HG03439 (cell line): ENCODE data around the gene GALNTL6.

Experiments used
- ATAC-seq: cut with Tn5 transposase; IDR thresholded peaks from one replicate; pipeline ENCODE4 v1.9.1; 2021; ENCODE audit warnings: mild to moderate bottlenecking, moderate library complexity; ENCODE audit not compliant: unreplicated experiment

The GALNTL6 gene

DNA sequence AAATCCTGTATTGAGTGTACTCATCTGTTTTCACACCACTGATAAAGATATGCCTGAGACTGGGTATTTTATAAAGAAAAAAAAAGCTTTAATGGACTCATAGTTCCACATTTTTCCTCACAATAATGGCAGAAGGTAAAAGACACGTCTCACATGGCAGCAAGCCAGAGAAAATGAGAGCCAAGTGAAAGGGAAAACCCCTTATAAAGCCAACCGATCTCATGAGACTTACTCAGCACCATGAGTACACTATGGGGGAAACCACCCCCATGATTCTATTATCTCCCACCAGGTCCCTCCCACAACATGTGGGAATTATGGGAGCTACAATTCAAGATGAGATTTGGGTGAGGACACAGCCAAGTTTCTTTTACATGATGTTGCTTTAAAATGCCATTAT is 171.9 kb downstream of the GALNTL6 start:
- ATAC-seq = no peak

DNA sequence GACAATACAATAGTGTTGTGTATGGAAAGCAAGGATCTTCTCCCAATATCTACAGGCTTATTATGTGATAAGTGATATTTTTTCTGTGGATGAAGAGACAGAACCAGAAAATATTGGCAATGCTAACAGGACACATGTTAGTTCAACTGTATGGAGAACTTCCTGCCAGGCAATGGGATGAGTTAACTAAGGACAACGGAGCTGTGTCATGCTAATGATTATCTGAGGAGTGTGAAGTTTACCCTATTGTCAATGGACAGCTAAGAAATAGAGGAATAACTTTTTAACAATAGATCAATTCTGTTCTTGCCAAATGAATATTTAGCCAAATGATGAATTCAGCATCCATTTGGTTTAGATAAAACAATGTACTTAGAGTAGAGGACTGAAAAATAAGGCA is 180.0 kb downstream of the GALNTL6 start:
- ATAC-seq = no peak

DNA sequence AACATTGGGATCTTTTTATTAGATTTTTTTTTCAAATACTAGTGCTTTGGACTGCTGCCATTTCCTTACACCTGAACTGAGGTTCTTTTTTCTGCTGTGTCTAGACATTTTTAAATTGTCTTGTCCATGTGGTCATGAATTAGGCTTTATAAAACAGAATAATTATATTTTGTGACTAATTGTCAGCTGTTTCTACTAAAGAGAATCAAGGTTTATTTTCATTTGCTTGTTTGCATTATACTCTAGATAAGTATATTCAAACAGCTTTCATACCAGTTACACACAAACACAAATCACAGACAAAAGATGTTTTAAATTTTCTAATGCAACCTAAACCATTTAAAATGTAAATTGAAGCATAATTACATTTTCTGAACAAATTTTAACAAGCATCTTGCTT is 194.7 kb downstream of the GALNTL6 start:
- no peak for ATAC-seq

DNA sequence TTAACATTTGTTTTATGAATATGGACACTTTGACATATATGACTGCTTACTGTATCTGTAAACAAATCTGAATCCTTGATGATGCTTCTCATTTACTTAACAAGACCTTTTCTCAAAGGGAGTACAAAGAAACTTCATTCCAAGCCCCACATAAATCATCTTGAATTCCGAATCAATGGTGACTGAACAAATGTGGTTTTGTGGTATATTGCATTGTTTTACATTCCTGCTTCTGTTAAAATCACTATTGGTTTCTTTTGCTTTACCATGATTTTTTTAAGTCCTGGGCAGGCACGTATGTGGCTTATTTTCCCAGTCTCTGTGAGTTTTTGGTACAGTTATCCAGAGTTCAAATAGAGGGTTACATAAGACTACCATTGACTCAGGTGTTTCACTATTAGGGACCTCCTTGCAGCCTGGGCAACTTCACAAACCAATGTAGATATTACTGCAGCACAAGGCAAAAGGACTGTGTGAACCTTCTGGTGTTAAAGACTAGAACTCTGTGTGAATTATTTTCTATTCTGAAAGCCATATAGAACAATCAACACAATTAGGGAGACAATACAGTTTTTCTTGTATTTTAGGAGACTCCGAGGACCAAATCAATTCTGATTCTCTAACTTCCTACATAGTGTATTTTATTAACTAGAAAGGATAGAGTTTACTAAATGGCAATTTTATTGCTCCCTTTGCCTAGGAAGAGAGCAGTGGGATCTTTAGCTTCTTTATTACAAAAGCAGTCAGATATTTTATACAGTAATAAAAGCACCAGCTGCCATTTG is 196.4 kb downstream of the GALNTL6 start:
- ATAC-seq = no peak

DNA sequence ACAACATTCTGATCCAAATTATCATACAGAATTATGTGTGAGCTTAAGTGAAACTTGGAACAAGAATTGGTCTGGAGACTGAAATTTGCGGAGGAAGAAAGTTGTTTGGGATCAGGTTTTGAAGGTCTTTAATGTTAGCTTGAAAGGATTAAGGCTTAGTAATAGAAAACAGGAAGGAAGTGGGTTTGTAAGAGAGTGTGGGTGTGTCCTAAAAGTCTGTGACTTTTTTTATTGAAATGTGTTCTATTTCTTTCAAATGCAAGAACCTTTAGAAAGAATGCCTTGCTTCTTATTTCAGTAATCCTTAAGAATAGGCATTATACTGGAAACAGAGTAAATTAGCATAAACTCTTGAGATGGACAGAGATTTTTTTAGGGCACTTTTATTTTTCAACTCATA is 198.0 kb downstream of the GALNTL6 start:
- no peak for ATAC-seq

DNA sequence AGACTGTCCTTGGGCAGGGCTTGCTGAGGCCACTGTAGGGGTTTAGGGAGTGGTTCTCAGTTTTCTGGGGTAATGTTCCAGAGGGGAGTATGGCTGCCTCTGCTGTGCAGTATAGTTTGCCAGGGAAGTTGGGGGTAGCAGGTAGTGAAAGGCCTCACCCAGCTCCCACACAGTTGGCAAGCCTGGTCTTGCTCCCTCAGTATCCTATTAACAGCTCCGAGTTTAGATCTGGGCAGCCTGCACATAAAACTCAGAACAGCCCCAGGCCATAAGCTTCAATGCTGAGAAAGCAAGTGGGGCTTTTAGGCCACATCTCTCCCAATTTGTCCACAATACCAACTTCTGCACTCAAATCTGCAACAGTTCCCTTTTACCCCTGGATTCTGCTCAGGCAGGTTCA is 205.2 kb downstream of the GALNTL6 start:
- no peak for ATAC-seq

DNA sequence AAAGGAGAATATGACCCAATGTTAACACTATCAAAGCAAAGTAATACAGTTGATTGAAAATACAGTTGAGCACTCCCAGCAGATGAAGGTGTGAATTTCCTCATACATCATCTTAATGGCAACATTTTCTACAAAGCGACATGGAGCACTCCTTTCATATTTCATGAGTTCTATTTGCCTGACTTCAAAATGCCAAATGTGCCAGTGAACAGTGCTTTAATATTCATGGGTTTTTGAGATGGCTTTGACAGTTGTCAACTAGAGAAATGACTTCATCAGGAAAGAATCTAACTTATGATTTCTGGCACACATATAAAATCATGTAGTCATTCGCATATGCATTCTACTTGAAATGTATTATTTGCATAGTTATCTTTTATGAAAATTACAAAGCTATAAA is 222.4 kb downstream of the GALNTL6 start:
- no peak for ATAC-seq

DNA sequence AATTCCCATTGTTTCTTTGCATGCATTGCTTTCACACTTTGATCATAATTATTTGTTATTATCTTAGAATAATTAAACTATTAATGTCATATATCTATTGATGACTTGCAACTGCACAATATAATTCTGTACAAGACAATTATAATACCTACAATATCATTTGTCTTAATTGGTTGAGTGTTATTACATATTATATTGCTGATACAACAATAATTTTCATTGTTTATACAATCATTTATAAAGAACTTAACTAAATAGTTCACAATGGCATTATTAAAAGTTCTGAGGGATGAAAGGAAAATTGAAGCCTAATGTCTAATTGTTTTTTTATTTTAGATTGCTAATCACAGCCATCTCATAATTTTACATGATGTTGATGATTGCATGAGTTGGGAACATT is 227.6 kb downstream of the GALNTL6 start:
- ATAC-seq = no peak

DNA sequence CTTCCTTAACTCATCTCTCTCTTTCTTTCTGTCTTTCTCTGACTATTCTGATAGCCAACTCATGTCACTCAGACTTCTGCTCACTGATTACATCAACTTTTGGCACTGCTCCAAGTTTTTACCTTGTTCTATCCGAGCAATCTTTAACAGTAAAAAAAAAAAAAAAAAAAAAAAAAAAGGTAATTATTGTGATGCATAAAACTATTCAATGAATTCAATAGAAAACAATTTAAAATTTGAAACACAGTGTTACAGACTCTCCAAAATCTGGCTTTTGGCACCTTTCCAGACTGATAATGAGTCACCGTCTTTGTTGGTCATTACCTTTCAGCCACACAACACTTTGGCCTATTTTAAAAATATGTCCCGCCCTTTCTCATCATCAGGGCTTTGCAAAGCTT is 229.5 kb downstream of the GALNTL6 start:
- ATAC-seq = no peak

DNA sequence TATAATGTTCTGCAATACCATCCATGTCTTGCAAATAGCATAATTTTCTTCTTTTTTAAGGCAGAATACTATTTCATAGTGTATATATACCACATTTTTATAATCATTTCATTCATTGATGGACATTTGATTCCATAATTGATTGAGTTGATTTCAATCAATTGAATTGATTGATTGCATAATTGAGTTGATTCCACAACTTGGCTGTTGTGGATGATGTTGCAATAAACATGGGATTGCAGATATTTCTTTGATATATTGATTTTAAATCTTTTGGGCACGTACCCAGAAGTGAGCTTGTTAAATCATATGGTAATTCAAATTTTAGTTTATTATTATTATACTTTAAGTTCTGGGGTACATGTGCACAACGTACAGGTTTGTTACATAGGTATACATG is 232.8 kb downstream of the GALNTL6 start:
- ATAC-seq = no peak

DNA sequence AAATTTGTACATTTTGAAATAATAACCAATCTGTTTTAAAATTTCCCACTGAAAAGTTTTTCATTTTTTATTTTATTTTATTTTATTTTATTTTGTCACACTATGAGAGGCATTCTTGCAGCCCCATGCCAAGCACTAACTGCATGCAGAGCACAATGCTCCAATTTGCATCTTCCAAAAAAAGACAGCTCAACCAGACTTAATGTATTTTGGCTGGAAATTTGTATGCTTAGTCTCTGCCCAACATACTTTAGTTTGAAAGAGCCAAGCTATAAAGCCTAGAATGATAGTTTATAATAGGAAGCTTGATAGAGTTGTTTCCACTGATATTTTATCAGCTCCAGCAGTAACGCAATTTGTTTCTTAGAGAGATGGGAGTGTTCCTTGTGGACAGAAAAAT is 235.5 kb downstream of the GALNTL6 start:
- no peak for ATAC-seq

DNA sequence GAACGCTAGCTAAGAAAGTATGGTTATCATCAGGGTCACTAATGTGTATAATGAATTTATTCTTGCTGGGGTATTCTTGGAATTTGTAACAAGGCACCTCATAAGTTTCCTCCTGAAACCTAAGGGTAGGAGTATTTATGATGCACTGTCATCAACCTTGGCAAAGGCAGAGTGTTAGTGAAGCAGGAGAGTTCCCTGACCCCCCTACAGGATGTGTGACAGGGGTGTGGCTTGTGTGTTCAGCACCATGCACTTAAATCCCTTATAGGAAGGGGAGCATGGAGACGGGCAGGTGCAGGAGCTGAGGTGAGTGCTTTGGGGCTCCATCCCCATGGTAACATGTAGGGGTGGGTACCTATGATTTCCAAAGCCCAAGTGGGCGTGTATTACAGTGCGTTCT is 237.7 kb downstream of the GALNTL6 start:
- ATAC-seq = no peak

DNA sequence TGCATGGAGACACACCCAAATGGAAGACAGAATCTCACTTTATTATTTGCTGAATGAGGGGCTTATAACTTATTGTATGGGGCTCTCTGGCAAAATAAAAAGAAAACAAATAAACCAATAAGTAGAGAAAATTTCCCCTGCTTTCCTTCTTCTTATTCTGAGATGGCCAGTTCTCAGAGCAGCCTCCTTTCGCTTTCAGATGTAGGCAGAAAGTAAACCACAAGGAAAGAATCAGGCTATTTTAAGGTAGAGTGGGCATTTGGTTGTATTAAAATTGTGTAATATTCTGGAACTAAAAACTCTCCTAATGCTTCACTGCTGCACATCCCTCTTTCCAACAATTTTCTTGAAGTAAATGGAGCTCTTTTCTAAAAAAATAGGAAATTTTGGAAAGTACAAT is 241.8 kb downstream of the GALNTL6 start:
- ATAC-seq = no peak

DNA sequence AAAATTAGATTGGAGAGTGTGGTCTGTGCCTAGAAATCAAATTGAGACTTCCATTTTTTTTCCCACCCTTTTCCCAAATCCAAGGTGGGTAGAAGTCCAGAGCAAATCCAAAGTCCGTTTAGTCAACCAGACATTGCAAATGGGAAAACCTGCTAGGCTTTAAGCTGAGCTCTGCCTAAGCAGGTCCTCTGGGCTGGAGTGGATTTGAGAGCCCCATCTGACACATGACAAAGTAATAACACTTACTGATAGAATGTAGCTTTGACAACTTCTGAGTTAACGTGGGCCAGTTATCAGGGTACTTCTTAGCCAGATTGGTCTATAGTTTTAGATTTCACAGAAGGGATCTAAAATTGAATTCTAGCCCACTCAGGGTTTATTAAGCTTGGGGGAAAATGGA is 242.3 kb downstream of the GALNTL6 start:
- ATAC-seq = no peak

DNA sequence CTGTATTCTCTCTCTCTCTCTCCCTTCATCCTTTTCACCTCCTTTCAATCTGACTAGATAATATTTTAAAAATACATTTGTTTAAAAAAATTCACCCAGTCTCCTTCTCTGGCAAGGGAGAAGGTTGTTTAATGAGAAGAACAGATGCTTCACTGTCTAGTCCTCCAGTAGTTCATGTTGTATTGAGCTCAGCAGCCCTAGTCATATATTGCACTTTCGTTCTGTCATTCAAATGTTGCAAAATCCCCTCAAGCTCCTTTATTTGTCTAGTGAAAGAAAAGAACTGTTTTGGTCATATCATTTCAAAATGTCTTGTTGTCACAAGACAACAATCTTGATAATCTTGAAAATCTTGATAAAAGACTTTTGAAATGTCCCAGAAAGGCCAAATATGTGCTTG is 248.0 kb downstream of the GALNTL6 start:
- ATAC-seq = no peak

DNA sequence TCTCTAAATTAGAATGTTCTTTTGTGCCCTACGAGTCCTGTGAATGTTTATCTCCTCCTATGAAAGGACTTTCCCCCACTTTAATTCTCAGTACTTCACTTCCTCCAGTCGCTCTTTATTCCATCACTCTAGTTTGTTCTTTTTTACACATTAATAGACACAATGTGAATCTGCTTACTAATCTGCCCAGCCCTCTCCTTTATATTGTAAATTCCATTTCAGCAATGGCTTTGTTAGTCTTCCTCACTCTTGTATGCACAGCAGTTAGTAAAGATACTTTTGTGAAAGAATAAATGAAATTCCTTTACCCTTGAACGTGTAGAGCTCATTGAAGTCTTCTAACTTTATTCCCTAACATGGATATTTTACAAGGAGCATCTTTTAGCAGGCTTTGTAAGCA is 255.3 kb downstream of the GALNTL6 start:
- ATAC-seq = no peak

DNA sequence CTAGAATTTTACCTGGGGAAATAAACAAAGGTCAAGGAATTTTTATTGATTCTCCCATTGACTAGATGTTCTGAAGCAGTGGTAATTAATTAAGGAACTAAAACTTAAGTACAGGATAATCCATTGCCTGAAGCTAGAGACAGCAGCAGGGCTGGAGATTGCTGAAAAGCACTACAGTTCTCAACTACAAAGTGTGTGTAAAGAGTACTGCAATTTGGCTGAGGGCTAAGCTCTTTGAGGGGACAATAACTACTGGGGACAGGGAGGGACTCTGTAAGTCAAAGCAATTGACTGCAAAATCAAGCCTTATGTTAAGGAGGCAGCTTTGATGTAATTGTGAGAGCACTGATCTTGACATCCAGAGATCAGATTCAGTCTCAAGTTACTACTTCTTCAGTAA is 260.4 kb downstream of the GALNTL6 start:
- no peak for ATAC-seq

DNA sequence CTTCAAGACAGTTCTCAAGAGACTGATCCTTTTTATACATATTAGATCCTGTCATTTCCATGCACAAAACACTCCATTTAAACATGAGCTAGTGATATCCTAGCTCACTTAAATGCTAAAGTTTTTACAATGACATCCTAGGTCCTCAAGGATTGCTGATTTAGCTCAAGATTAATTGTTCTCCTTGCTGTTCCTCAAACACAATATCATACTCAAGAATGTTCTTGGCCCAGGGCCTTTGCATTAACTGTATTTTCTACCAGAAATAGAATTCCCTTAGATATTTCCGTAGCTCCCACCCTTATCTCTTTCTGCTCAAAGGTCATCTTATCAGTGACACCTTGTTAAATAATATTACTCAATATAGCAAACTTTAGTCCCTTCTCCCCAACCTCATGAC is 270.1 kb downstream of the GALNTL6 start:
- ATAC-seq = no peak

DNA sequence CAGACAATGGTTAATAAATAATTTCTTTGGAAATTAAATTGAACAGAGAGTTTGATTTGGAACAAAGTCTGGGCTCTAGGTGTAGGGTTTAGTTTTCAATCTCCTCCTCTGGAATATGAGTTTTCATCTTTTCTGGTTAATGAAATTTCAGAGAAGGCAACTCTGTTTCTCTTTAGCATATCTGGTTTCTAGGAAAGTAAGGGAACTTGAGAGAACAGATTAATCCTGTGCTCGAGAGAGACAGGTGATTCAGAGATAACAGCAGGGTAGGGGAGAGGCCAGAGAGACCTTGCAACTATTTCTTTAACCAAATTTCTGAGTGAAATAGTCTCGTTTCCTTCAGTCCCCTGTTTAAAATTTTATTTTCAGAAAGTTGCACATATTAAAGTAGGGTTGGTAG is 275.4 kb downstream of the GALNTL6 start:
- ATAC-seq = no peak

DNA sequence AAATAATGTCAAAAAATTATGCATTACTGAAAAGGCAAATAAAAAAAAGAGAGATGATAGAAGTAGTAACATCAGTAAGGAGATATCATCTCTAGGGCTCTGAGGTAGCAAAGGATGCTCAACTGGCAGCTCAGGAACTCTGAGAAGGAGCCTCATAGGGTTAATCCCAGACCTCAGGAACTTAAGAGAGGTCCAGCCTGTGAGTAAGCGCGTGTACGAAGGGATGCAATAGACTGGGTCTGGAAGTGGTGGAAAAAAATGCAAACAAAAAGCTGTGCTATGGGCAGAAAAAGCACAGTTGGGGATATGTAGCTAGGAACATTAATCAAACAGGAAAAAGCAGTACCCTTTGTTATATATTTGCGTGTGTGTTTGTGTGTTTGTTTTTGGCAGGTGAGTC is 282.0 kb downstream of the GALNTL6 start:
- ATAC-seq = no peak

DNA sequence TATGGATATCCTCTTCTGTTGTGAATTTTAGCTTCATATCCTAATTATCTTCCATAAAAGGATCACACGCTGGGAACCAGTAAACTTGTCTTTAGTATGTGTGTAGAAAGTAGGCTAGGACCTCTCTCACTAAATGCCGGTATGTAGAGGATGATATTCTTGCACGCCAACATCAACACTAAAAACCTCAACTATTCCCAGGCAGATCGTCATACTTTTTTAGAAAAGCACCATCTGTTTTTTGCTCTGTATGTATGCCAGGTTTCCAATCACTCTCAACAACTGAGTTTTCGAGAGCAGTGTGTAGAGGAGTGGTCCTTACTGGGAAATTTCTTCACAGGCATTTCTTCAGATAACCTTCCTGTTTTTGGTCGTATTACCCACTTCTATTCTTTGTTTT is 283.6 kb downstream of the GALNTL6 start:
- no peak for ATAC-seq

DNA sequence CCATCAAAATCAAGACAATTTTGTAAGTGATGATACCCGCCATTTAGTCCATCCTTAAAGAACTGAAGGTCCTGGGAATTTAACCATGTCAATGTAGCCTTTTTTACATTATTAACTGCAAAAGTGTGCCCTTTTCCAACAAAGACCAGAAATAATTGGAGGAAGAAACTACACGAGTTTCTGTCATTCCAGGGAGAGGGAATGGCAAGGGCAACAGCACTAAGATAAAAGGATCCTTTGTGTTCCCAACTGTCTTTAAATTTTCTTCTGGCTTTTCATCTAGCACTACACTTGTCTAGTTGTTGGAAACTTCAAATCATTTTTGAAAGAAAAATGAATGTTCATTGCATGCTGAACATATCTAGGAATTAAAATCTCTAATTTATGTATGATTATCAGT is 286.2 kb downstream of the GALNTL6 start:
- ATAC-seq = no peak

DNA sequence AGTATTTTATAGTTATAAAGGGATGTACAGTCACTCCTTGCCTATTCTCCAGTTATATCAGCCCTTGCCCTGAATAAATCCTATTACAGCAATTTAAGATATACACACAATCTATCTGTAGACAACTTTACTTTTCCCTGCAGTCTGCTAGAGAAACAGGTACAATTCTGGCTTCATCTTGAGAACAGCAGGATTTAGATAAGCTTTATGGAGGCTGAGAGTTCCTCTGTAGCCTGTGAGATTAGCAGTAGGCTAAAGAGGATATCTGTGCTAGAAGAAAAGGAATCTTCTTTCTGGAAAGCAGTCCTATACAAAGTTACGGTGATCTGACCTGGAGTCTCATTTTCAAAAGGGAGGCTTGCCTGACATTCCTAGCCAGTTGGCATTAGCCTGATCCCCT is 290.3 kb downstream of the GALNTL6 start:
- ATAC-seq = no peak
